Kidney (tissue), 14 donors: Measurements from ENCODE around the gene BABAM2. TPM values are rescaled to one million over a fixed set of nuclear protein-coding genes. Genes with fewer than 3 reads are reported as not detected.

Source experiments
- DNase-seq, 5 donors: peaks; one replicate each; pipeline ENCODE4 v3.0.0-alpha.2; 2013 to 2020
- FAIRE-seq: peaks from 2 replicates; lab custom pipeline; 2012; peaks lifted over from hg19 to GRCh38; lab: Jason Lieb, UNC
- H3K27ac ChIP-seq, 2 donors: one replicate each; pipeline ENCODE4 v1.7.0; 2013; ENCODE audit warnings: low read depth in 2 of 2, low read length in 2 of 2, inconsistent platforms in 1 of 2
- H3K27me3 ChIP-seq: one replicate; pipeline ENCODE4 v1.7.1; 2013; ENCODE audit warnings: low read length, inconsistent platforms; ENCODE audit not compliant: control insufficient read depth, insufficient read depth
- H3K36me3 ChIP-seq, 3 donors: one replicate each; pipeline versions ENCODE4 v1.7.0 to v1.7.1; 2013; ENCODE audit warnings: low read length in 3 of 3, control low read depth in 1 of 3, inconsistent platforms in 1 of 3; ENCODE audit not compliant: insufficient read depth in 3 of 3, control insufficient read depth in 2 of 3
- H3K4me1 ChIP-seq, 3 donors: one replicate each; pipeline versions ENCODE4 v1.7.0 to v1.7.1; 2013; ENCODE audit warnings: low read length in 3 of 3, inconsistent platforms in 1 of 3, low read depth in 1 of 3; ENCODE audit not compliant: control insufficient read depth in 2 of 3, insufficient read depth in 2 of 3
- H3K4me3 ChIP-seq, 3 donors: one replicate each; pipeline versions ENCODE4 v1.7.0 to v1.8.1; 2013; ENCODE audit warnings: low read length in 3 of 3, control low read depth in 1 of 3, inconsistent platforms in 1 of 3
- H3K9ac ChIP-seq, 3 donors: one replicate each; pipeline versions ENCODE4 v1.7.0 to v1.7.1; 2013; ENCODE audit warnings: low read length in 3 of 3, control low read depth in 1 of 3, inconsistent platforms in 1 of 3
- H3K9me3 ChIP-seq, 3 donors: one replicate each; pipeline versions ENCODE4 v1.7.0 to v1.7.1; 2013; ENCODE audit warnings: low read length in 3 of 3, control low read depth in 1 of 3, inconsistent platforms in 1 of 3; ENCODE audit not compliant: control insufficient read depth in 2 of 3, insufficient read depth in 1 of 3
- intact Hi-C: fragments of 100-400 bp; cut with DNase I; formaldehyde crosslinking; loops from one replicate; pipeline ENCODE4 v1.11.1; 2022
- polyA plus RNA-seq: library from polyadenylated mRNA; stranded (reverse); fragments of 350-450 nt; fragmentation: Illumina TruSeq; extraction: RNeasy Lipid Tissue Mini Kit (QIAGEN cat#74804); gene quantifications from one replicate; pipeline ENCODE4 v1.2.3, GENCODE V29; 2014; ENCODE audit warnings: low read depth, low replicate concordance; ENCODE audit not compliant: insufficient read depth
- total RNA-seq: library from RNA; stranded (reverse); fragmentation: NEBNext Ultra II Directional; extraction: Animal tissue kit (Norgen Biotek cat#: 25700); gene quantifications from one replicate; pipeline ENCODE4 v1.2.1, GENCODE V29; 2021
- TF ChIP-seq, protein P1 (sequence below): IDR thresholded peaks from 3 replicates; pipeline ENCODE4 v1.5.1; 2012; ENCODE audit warnings: mild to moderate bottlenecking, moderate library complexity, borderline replicate concordance; ENCODE audit not compliant: insufficient read depth; ENCODE audit errors: extremely low read depth
- donor health status: control.
- donor health status: control.
- donor health status: control.
- donor health status: control.
- donor health status: control.
- donor health status: DM: yes; HTN: yes; CAD: no.
- donor health status: Normal renal cell carcinoma (clear cell type).

BABAM2 gene
- total and polyA plus RNA-seq, 2 donors from 2014 or later = 68.4 to 74.1 TPM

- DNase-seq (no peak), FAIRE-seq (no peak)
- intact Hi-C loops = no loop called here
- H3K9ac ChIP-seq = no peak overlapping the region
- peaks cover 0 to 2% (median 0%) of the 10 kb centered on the region in 3 donors for H3K9me3 ChIP-seq
- H3K36me3 ChIP-seq = no peaks in the 10 kb centered on the region
- H3K27me3 ChIP-seq = no peaks in the 10 kb centered on the region
- TF ChIP-seq, protein P1, sequence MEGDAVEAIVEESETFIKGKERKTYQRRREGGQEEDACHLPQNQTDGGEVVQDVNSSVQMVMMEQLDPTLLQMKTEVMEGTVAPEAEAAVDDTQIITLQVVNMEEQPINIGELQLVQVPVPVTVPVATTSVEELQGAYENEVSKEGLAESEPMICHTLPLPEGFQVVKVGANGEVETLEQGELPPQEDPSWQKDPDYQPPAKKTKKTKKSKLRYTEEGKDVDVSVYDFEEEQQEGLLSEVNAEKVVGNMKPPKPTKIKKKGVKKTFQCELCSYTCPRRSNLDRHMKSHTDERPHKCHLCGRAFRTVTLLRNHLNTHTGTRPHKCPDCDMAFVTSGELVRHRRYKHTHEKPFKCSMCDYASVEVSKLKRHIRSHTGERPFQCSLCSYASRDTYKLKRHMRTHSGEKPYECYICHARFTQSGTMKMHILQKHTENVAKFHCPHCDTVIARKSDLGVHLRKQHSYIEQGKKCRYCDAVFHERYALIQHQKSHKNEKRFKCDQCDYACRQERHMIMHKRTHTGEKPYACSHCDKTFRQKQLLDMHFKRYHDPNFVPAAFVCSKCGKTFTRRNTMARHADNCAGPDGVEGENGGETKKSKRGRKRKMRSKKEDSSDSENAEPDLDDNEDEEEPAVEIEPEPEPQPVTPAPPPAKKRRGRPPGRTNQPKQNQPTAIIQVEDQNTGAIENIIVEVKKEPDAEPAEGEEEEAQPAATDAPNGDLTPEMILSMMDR = no peak
- no peak overlapping the region for H3K4me3 ChIP-seq
- H3K27ac ChIP-seq = no peak overlapping the region
- peaks cover 0 to 4% (median 0%) of the 10 kb centered on the region in 3 donors for H3K4me1 ChIP-seq
Measured at GRCh38 chr2:27854229-27854862, 36.2 kb upstream of the BABAM2 start.

GRCh38 chr2:27855476-27855875, 35.1 kb upstream of the BABAM2 start:
- intact Hi-C loops = no loop called here
- no peak overlapping the region for H3K9ac ChIP-seq
- H3K36me3 ChIP-seq = no peaks in the 10 kb centered on the region
- FAIRE-seq (no peak), DNase-seq (no peak)
- no peak overlapping the region for H3K4me3 ChIP-seq
- peaks cover 0 to 4% (median 0%) of the 10 kb centered on the region in 3 donors for H3K4me1 ChIP-seq
- H3K27me3 ChIP-seq = no peaks in the 10 kb centered on the region
- peaks cover 0 to 2% (median 0%) of the 10 kb centered on the region in 3 donors for H3K9me3 ChIP-seq
- H3K27ac ChIP-seq = no peak overlapping the region
- TF ChIP-seq, protein P1 = no peak

GRCh38 chr2:27856386-27856785, 34.1 kb upstream of the BABAM2 start:
- H3K9me3 ChIP-seq = peaks cover 0 to 2% (median 0%) of the 10 kb centered on the region in 3 donors
- intact Hi-C loops = no loop called here
- H3K27me3 ChIP-seq = no peaks in the 10 kb centered on the region
- no peak for FAIRE-seq
- peaks cover 0 to 4% (median 0%) of the 10 kb centered on the region in 3 donors for H3K4me1 ChIP-seq
- no peak overlapping the region for H3K9ac ChIP-seq
- H3K36me3 ChIP-seq = no peaks in the 10 kb centered on the region
- TF ChIP-seq, protein P1 = no peak
- no peak overlapping the region for H3K4me3 ChIP-seq
- no peak for DNase-seq
- no peak overlapping the region for H3K27ac ChIP-seq
